Ovary (tissue), 3 donors: Measurements from ENCODE around the gene KCNAB1.
"Not testable (repeated sequence)": the region's sequence is repeated elsewhere in the genome, so short reads cannot be mapped to it uniquely, and the experiment has no call there.

Experiments
- EP300 ChIP-seq: sonication (generic); formaldehyde crosslinking; IDR thresholded peaks from one replicate; pipeline ENCODE4 v1.6.1; 2017; ENCODE audit warnings: antibody characterized with exemption
- POLR2A ChIP-seq: fragments of 450-650 bp; IDR thresholded peaks from one replicate; pipeline ENCODE4 v1.6.1; 2017; ENCODE audit warnings: antibody characterized with exemption, mild to moderate bottlenecking, moderate library complexity
- TF ChIP-seq, protein P1 (sequence below), 3 donors: fragments of 450-650 bp in 2 of 3; fragments of 200-600 bp in 1 of 3; IDR thresholded peaks; one replicate each; pipeline versions ENCODE4 v1.5.1 to v1.8.0; 2016 to 2022; ENCODE audit warnings: antibody characterized with exemption in 3 of 3, mild to moderate bottlenecking in 1 of 3
- donor health status: DM: no; HTN: no; CAD: no.

DNA sequence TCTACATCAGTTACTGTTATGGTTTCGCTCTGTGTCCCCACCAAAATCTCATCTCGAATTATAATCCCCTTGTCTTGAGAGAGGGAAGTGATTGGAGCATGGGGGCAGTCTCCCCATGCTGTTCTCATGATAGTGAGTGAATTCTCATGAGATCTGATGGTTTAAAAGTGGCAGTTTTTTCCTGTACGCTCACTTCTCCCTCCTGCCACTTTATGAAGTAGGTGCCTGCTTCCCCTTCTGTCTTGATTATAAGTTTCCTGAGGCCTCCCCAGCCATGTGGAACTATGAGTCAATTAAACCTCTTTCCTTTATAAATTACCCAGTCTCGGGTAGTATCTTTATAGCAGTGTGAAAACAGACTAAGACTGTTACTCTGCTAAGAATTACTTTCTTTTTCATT lies 449.5 kb downstream of the KCNAB1 start:
- TF ChIP-seq, protein P1, sequence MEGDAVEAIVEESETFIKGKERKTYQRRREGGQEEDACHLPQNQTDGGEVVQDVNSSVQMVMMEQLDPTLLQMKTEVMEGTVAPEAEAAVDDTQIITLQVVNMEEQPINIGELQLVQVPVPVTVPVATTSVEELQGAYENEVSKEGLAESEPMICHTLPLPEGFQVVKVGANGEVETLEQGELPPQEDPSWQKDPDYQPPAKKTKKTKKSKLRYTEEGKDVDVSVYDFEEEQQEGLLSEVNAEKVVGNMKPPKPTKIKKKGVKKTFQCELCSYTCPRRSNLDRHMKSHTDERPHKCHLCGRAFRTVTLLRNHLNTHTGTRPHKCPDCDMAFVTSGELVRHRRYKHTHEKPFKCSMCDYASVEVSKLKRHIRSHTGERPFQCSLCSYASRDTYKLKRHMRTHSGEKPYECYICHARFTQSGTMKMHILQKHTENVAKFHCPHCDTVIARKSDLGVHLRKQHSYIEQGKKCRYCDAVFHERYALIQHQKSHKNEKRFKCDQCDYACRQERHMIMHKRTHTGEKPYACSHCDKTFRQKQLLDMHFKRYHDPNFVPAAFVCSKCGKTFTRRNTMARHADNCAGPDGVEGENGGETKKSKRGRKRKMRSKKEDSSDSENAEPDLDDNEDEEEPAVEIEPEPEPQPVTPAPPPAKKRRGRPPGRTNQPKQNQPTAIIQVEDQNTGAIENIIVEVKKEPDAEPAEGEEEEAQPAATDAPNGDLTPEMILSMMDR (IDR thresholded peaks at IDR 0.05), result not testable (repeated sequence)
- TF ChIP-seq POLR2A, EP300: not testable (repeated sequence)
